Measurements from ENCODE around the gene MLLT1. TPM values are rescaled to one million over a fixed set of nuclear protein-coding genes. Genes with fewer than 3 reads are reported as not detected.
A peak's percentile ranks its signal among the peaks of the same experiment; 100 is the strongest.

The MLLT1 gene
- total RNA-seq, 2 donors from 2014 or later = 44.7 to 104 TPM

DNA sequence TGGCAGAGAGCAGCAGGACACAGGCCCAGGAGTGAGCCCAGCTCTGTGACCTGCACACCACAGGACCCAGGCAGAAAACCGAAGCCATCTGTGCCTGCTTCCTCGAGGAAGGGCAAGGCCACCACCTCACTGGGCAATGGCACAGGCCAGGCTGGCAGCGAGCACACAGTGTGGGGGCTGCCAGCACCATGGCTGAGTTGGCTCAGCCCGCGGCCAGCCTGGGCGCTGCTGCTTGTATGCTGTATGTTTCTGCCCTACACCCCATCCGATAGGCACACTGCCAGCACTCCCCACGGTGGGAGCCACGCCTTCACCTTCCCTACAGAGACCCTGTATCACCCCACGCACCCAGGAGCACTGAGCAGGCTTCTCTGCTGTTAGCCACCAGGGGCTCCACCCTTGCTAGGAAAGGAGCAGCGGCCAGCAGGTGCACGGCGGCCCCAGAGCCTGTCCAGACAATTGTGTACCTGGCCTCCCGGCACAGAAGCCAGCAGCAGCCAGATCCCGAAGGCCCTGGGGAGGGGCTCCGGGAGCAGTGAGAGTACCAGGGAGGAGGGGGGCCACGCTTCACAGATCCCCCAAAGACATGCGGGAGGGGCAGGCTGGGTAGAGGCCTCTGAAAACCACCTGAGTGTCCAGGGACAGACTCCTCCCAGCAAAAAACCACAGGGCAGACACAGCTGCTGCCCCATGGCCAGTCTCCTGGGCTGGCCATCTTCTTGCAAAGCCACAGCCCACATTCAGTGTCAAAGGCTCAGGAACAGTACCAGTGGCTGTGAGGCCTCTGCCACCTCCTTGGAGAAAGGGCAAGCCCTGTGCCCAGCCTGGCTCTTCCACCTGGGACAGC, 56.1 kb downstream of the MLLT1 start:
- DNase-seq (ENCODE audit: low spot score) (no peak), ATAC-seq (no peak)
- no peaks in the 10 kb centered on the region for H3K9me3 Mint-ChIP-seq
- no peaks in the 10 kb centered on the region for H3K27me3 Mint-ChIP-seq
- no peak overlapping the region for H3K4me3 Mint-ChIP-seq
- H3K36me3 Mint-ChIP-seq = no peaks in the 10 kb centered on the region
- no peak overlapping the region for H3K27ac Mint-ChIP-seq
- peaks cover 0 to 3% of the 10 kb centered on the region in 2 donors for H3K4me1 Mint-ChIP-seq (ENCODE audit: low read depth in 2 of 2)

DNA sequence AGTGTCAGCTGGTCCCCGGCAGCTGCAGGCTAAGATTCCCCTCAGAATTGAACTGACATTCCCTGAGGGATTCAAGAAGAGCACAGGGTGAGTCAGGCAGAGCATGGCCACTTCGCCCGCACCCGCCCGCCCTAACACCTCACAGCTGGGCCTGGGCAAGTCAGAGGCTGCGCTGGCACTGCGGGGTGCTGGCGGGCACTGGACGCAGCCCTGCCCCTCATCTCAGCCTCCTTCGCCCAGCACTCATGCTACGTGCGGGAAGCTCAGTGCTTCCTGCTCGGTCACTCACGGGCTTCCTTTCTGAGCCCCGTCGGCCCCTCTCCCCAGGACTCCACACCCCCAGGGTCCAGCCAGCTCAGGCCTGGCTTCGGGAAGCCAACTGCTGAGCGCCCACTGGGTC, 56.9 kb downstream of the MLLT1 start:
- Mint-ChIP-seq H3K36me3 (no peaks in the 10 kb centered on the region), H3K4me3 (no peak overlapping the region), H3K9me3 (no peaks in the 10 kb centered on the region), H3K27ac (no peak overlapping the region), H3K4me1 (ENCODE audit: low read depth in 2 of 2) (peaks cover 0 to 3% of the 10 kb centered on the region in 2 donors), H3K27me3 (no peaks in the 10 kb centered on the region)
- DNase-seq (ENCODE audit: low spot score) (no peak), ATAC-seq (no peak)

DNA sequence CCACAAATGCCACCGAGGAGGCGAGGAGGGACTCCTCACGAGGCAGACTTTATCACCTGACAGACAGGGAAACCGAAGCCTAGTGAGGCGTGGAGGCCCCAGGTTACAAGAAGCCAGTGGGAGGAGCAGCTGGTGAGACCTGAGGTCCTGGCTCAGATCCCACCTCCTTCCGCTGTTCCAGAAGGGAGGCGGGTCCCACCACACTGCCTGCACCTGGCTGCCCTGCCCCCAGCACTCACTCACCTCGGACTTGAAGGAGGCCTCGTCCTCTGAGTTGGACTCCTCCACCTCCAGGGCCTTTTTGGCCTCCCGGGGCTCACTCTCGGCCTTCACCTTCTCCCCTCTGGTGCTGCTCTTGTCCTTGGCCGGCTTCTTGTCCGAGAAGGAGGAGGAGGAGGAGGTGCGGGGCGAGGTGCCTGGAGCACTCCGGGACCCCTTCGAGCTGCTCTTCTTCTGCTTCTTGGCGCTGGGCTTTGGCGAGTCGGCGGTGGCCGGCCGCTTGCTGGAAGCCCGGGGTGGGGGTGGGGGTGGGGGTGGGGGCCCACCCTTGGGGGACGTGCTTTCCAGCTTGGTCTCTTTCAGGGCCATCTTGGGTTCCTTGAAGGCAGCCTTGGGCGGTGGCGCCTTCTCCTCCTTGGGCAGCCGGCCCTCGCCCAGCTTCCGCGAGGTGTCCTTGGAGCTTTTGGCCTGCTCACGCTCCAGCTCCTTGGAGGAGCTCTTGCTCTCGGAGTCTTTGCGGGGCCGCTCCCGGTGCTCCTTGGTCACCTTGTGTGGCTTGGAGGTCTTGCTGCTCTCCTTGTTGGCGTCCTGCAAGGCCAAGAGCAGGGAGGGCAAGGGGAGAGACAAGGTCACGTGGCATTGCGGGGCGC, 57.7 kb downstream of the MLLT1 start:
- DNase-seq (ENCODE audit: low spot score) = no peak
- H3K9me3 Mint-ChIP-seq = no peaks in the 10 kb centered on the region
- no peak overlapping the region for H3K27ac Mint-ChIP-seq
- no peak for ATAC-seq
- H3K4me3 Mint-ChIP-seq = no peak overlapping the region
- H3K27me3 Mint-ChIP-seq = no peaks in the 10 kb centered on the region
- no peaks in the 10 kb centered on the region for H3K36me3 Mint-ChIP-seq
- peaks cover 0 to 3% of the 10 kb centered on the region in 2 donors for H3K4me1 Mint-ChIP-seq (ENCODE audit: low read depth in 2 of 2)

DNA sequence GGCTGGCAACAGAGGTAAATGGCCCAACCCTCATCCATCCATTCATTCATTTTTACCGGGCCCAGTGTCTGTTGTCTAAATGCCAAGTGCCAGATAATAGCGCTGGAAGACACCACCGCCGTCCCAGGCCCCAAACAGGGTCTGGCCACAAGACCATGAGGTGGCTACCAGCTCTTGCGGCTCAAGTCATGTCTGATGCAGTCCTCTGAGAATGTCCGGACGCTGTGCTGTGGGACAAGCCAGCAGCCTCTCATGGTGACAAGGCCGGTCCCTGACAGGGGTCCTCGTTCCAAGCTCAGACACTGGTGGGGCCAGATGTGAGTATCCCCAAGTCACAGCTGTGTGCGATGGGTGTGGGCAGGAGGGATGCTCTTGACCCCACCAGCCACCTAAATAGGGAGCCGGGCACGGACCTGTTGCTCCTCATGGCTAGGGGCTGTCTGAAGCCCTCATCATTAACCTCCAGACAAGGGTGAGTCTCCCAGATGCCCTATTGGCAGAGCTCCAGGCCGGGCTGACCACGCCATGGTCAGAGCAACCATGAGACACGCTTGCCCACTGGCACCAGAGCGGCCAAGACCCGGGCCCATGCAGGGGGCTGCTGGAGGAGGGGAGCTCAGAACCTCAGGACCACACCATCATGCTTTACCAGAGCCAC, 58.4 kb downstream of the MLLT1 start:
- no peaks in the 10 kb centered on the region for H3K9me3 Mint-ChIP-seq
- peaks cover 0 to 3% of the 10 kb centered on the region in 2 donors for H3K4me1 Mint-ChIP-seq (ENCODE audit: low read depth in 2 of 2)
- ATAC-seq = no peak
- no peak overlapping the region for H3K27ac Mint-ChIP-seq
- H3K4me3 Mint-ChIP-seq = no peak overlapping the region
- H3K27me3 Mint-ChIP-seq = no peaks in the 10 kb centered on the region
- no peak for DNase-seq (ENCODE audit: low spot score)
- no peaks in the 10 kb centered on the region for H3K36me3 Mint-ChIP-seq

GRCh38 chr19:6220385-6221191, 59.2 kb downstream of the MLLT1 start:
- ATAC-seq = no peak
- no peak overlapping the region for H3K4me3 Mint-ChIP-seq
- no peak overlapping the region for H3K27ac Mint-ChIP-seq

GRCh38 chr19:6219586-6220290, 60.0 kb downstream of the MLLT1 start:
- Mint-ChIP-seq H3K27me3 (no peaks in the 10 kb centered on the region), H3K36me3 (no peaks in the 10 kb centered on the region), H3K27ac (no peak overlapping the region), H3K4me3 (no peak overlapping the region), H3K4me1 (ENCODE audit: low read depth in 2 of 2) (peaks cover 0 to 3% of the 10 kb centered on the region in 2 donors), H3K9me3 (no peaks in the 10 kb centered on the region)
- no peak for DNase-seq (ENCODE audit: low spot score)
- ATAC-seq = no peak

More at GRCh38 chr19:6220385-6221191, 59.2 kb downstream of the MLLT1 start:
- H3K36me3 Mint-ChIP-seq = no peaks in the 10 kb centered on the region
- H3K9me3 Mint-ChIP-seq = no peaks in the 10 kb centered on the region
- H3K27me3 Mint-ChIP-seq = no peaks in the 10 kb centered on the region
- no peak for DNase-seq (ENCODE audit: low spot score)
- H3K4me1 Mint-ChIP-seq (ENCODE audit: low read depth in 2 of 2) = peaks cover 0 to 3% of the 10 kb centered on the region in 2 donors

- no peaks in the 10 kb centered on the region for H3K9me3 Mint-ChIP-seq
Measured at GRCh38 chr19:6219147-6219525, 60.6 kb downstream of the MLLT1 start.

DNA sequence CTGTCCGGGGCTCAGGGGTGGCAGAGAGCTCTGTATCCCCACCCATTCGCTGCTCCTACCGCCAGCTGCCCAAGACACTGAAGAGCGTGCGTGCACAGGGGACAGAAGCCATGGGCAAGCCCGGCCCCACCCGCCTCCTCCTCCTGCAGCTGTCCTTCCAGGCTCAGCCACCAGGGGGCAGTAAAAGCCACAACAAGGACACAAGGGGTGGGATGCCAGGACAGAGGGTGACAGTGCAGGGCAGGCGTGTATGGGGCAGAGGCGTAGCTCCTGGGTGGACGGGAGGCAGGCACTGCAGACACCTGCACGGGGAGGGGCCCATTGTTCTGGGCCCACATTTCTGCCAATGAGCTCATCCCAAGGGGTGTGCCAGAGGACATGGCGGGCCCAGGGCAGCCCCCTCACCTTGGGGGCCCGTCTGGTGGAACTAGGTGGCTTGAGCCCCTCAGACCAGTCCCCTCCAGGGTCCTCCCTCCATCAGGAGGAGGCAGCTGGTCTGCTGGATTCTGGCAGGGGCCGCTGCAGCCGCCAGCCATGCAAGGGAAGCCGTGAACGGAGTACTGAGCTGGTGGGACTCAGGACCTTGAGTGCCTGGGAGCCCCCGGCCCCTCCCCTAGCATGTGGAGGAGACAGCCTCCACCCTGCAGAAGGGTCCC, 61.2 kb downstream of the MLLT1 start:
- H3K27ac Mint-ChIP-seq = no peak overlapping the region

More at GRCh38 chr19:6219147-6219525, 60.6 kb downstream of the MLLT1 start:
- Mint-ChIP-seq H3K4me1 (ENCODE audit: low read depth in 2 of 2) (peaks cover 0 to 3% of the 10 kb centered on the region in 2 donors), H3K4me3 (no peak overlapping the region), H3K27ac (no peak overlapping the region), H3K36me3 (no peaks in the 10 kb centered on the region), H3K27me3 (no peaks in the 10 kb centered on the region)
- DNase-seq (ENCODE audit: low spot score) (no peak), ATAC-seq (no peak)

GRCh38 chr19:6217752-6218334, 61.9 kb downstream of the MLLT1 start:
- H3K27me3 Mint-ChIP-seq = no peaks in the 10 kb centered on the region
- no peak overlapping the region for H3K4me3 Mint-ChIP-seq
- ATAC-seq = no peak
- DNase-seq (ENCODE audit: low spot score) = no peak
- peaks cover 0 to 3% of the 10 kb centered on the region in 2 donors for H3K4me1 Mint-ChIP-seq (ENCODE audit: low read depth in 2 of 2)
- H3K36me3 Mint-ChIP-seq = no peaks in the 10 kb centered on the region
- no peaks in the 10 kb centered on the region for H3K9me3 Mint-ChIP-seq
- H3K27ac Mint-ChIP-seq = no peak overlapping the region

More for the DNA sequence above, 61.2 kb downstream of the MLLT1 start:
- peaks cover 0 to 3% of the 10 kb centered on the region in 2 donors for H3K4me1 Mint-ChIP-seq (ENCODE audit: low read depth in 2 of 2)
- no peak overlapping the region for H3K4me3 Mint-ChIP-seq
- H3K27me3 Mint-ChIP-seq = no peaks in the 10 kb centered on the region
- DNase-seq (ENCODE audit: low spot score) = peak; percentile 81
- H3K9me3 Mint-ChIP-seq = no peaks in the 10 kb centered on the region
- peak; percentile 60 to 68 for ATAC-seq
- no peaks in the 10 kb centered on the region for H3K36me3 Mint-ChIP-seq

GRCh38 chr19:6216996-6217751, 62.6 kb downstream of the MLLT1 start:
- no peak for ATAC-seq
- Mint-ChIP-seq H3K4me3 (no peak overlapping the region), H3K4me1 (ENCODE audit: low read depth in 2 of 2) (peaks cover 0 to 3% of the 10 kb centered on the region in 2 donors), H3K27ac (no peak overlapping the region), H3K9me3 (no peaks in the 10 kb centered on the region), H3K27me3 (no peaks in the 10 kb centered on the region), H3K36me3 (no peaks in the 10 kb centered on the region)
- peak; percentile 51 for DNase-seq (ENCODE audit: low spot score)

DNA sequence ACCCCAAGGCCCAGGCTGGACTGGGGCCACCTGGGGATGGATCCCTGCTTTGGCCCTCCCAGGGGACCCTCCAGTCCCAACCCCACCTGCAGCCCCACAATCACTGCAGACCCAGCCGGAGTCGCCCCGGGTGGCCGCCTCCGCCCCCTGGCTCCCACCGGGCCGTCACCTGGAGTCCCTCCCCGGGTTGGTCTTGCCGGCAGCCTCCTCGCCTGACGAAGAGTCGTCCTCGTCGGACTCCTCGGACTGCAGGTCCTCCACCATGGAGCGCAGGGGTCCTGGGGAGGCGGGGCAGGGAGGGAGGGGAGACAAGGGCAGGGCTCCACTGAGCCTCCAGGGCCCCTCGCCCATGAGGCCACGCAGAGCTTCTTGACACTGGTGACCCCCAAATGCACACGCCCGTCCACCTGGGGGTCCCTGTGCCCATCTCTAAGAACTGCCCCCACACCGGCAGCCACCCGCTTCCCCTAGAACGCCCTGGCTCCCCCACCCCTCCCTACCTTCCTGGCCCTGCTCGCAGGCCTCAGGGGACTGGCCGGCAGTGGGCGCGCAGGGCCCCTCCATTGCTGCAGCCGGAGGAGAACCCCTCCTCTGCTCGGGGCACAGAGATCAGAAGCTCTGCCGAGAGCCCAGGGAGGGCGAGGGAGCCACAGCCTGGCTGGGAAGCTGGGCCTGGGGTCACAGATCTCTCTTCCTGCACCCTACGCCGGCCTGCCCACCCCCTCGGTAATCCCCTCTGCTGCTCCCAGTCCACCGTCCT, 63.4 kb downstream of the MLLT1 start:
- ATAC-seq (no peak), DNase-seq (ENCODE audit: low spot score) (peak; percentile 56)
- H3K4me1 Mint-ChIP-seq (ENCODE audit: low read depth in 2 of 2) = peaks cover 0 to 3% of the 10 kb centered on the region in 2 donors
- no peaks in the 10 kb centered on the region for H3K9me3 Mint-ChIP-seq
- H3K27ac Mint-ChIP-seq = no peak overlapping the region
- no peak overlapping the region for H3K4me3 Mint-ChIP-seq
- no peaks in the 10 kb centered on the region for H3K27me3 Mint-ChIP-seq
- H3K36me3 Mint-ChIP-seq = no peaks in the 10 kb centered on the region

Measured in natural killer cell treated with Interleukin-12 subunit alpha and Interleukin-12 subunit beta and Interleukin-15 and Interleukin-18, amount 100 ng/mL, for 72 hours (primary cell).